HepG2 (cell line): ENCODE results near the gene AOX1. TPM values are rescaled to one million over a fixed set of nuclear protein-coding genes. Genes with fewer than 3 reads are reported as not detected.

ENCODE experiments used
- AGO1 ChIP-seq: fragments of 200-400 bp; formaldehyde crosslinking; IDR thresholded peaks from 2 replicates; pipeline ENCODE4 v1.6.1; 2017; ENCODE audit warnings: mild to moderate bottlenecking, low read depth, low read length, moderate library complexity; ENCODE audit not compliant: poor library complexity, severe bottlenecking
- ETV5 ChIP-seq: IDR thresholded peaks from 2 replicates; pipeline ENCODE4 v1.6.1; 2018; ENCODE audit warnings: missing biosample characterization, missing genetic modification reagents, inconsistent platforms, borderline replicate concordance
- FOXC1 ChIP-seq: sonication (generic); formaldehyde crosslinking; IDR thresholded peaks from 2 replicates; pipeline ENCODE4 v1.8.0; 2022; ENCODE audit warnings: mild to moderate bottlenecking, missing genetic modification reagents, borderline replicate concordance
- HOXA7 ChIP-seq: sonication (generic); formaldehyde crosslinking; IDR thresholded peaks from 2 replicates; pipeline ENCODE4 v1.8.1; 2022; ENCODE audit warnings: mild to moderate bottlenecking, missing genetic modification reagents, moderate library complexity
- MAF1 ChIP-seq: sonication (generic); formaldehyde crosslinking; IDR thresholded peaks from 2 replicates; pipeline ENCODE4 v1.5.0; 2020; ENCODE audit warnings: missing genetic modification reagents, borderline replicate concordance
- MTF2 ChIP-seq: sonication (generic); formaldehyde crosslinking; IDR thresholded peaks from 2 replicates; pipeline ENCODE4 v1.5.0; 2020; ENCODE audit warnings: missing genetic modification reagents, borderline replicate concordance
- RFXANK ChIP-seq: IDR thresholded peaks from 2 replicates; pipeline ENCODE4 v1.6.1; 2016
- SUZ12 ChIP-seq: fragments of 150-350 bp; IDR thresholded peaks from 2 replicates; pipeline ENCODE4 v1.6.1; 2014; ENCODE audit warnings: low read depth, low read length
- ZFP36L1 ChIP-seq: sonication (generic); formaldehyde crosslinking; IDR thresholded peaks from 2 replicates; pipeline ENCODE4 v1.8.0; 2022; ENCODE audit warnings: mild to moderate bottlenecking, missing genetic modification reagents, moderate library complexity
- ZNF121 ChIP-seq: sonication (generic); formaldehyde crosslinking; IDR thresholded peaks from 2 replicates; pipeline ENCODE4 v1.5.0; 2020; ENCODE audit warnings: mild to moderate bottlenecking, missing genetic modification reagents
- ZNF44 ChIP-seq: sonication (generic); formaldehyde crosslinking; IDR thresholded peaks from 2 replicates; pipeline ENCODE4 v1.5.1; 2020; ENCODE audit warnings: mild to moderate bottlenecking, missing genetic modification reagents
- ZNF749 ChIP-seq: sonication (generic); formaldehyde crosslinking; IDR thresholded peaks from 2 replicates; pipeline ENCODE4 v1.8.0; 2022; ENCODE audit warnings: mild to moderate bottlenecking, missing genetic modification reagents, moderate library complexity, borderline replicate concordance
- polyA plus RNA-seq, 8 experiments: library from polyadenylated mRNA; depleted of rRNA in 3 of 8; stranded (reverse) in 7 of 8; unstranded in 1 of 8; fragments of >200 nt; fragmentation: Illumina TruSeq in 4 of 8; extraction: Trizol in 4 of 8; gene quantifications; 2 replicates each; pipeline versions ENCODE4 v1.2.1 to v1.2.3, GENCODE V29; 2011 to 2016; ENCODE audit warnings: low read depth in 4 of 8, missing spikeins in 1 of 8, mixed read lengths in 1 of 8; ENCODE audit not compliant: insufficient read depth in 1 of 8
- total RNA-seq, 5 experiments: library from RNA; depleted of rRNA; stranded (reverse); fragments of >200 nt; fragmentation: Illumina TruSeq; extraction: Trizol; gene quantifications; 2 replicates each; pipeline ENCODE4 v1.2.3, GENCODE V29; 2016; ENCODE audit warnings: low read depth in 1 of 5
- TF ChIP-seq, protein P1 (sequence below): sonication (generic); formaldehyde crosslinking; conservative IDR thresholded peaks from 2 replicates; pipeline ENCODE4 v1.4.0; 2020; ENCODE audit warnings: mild to moderate bottlenecking, missing genetic modification reagents, moderate library complexity
- TF ChIP-seq, protein P2 (sequence below): sonication (generic); formaldehyde crosslinking; IDR thresholded peaks from 2 replicates; pipeline ENCODE4 v1.4.0; 2020; ENCODE audit warnings: missing genetic modification reagents
- TF ChIP-seq, protein P3 (sequence below): sonication (generic); formaldehyde crosslinking; conservative IDR thresholded peaks from 2 replicates; pipeline ENCODE4 v1.4.0; 2020; ENCODE audit warnings: missing genetic modification reagents
- TF ChIP-seq, protein P4 (sequence below): sonication (generic); formaldehyde crosslinking; IDR thresholded peaks from 2 replicates; pipeline ENCODE4 v1.4.0; 2020; ENCODE audit warnings: missing genetic modification reagents, borderline replicate concordance
- TF ChIP-seq, protein P5 (sequence below): sonication (generic); formaldehyde crosslinking; IDR thresholded peaks from 2 replicates; pipeline ENCODE4 v1.5.0; 2020; ENCODE audit warnings: missing genetic modification reagents, mild to moderate bottlenecking, borderline replicate concordance

The AOX1 gene
- total and polyA plus RNA-seq, 2 of the 13 experiments (the other 11 are each of a cell fraction or from before 2014, with no cell fraction given): 9.2 to 18.0 TPM

DNA sequence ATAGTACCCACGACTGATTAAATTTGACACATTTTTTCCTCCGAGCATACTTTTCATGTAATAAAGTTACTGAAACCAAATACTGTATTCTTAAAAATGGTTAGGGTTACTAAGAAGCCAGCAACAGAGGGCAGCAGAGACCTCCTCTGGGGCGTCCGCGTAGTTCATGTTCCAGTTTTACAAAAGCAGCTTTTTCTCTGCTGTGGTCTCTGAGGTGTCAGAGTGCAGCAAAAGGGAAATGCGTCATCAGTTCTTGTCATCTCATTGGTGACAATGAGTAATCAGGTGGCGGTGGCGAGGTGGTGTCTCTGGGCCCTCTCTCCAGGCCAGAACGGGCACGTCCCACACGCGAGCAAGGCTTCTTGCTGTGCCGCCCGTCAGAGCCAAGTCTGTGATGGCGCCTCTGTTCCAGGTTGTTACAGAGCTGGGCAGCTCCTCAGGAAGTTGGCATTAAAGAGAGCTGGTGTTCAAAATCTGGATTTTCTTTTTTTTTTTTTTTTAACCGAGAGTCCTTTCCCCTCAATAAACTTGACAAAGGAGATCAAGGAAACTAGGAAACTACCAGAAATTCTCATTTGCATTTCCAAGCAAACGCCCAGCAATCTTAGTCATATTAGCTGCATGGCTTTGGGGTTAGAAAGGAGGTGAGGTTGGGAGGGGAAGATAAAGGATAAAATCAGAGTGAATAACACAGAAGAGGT lies 127.3 kb downstream of the AOX1 start (continued):
- peak; percentile 29; the same call in 1 of the 2 replicates for TF ChIP-seq ZNF44
- TF ChIP-seq, protein P1, sequence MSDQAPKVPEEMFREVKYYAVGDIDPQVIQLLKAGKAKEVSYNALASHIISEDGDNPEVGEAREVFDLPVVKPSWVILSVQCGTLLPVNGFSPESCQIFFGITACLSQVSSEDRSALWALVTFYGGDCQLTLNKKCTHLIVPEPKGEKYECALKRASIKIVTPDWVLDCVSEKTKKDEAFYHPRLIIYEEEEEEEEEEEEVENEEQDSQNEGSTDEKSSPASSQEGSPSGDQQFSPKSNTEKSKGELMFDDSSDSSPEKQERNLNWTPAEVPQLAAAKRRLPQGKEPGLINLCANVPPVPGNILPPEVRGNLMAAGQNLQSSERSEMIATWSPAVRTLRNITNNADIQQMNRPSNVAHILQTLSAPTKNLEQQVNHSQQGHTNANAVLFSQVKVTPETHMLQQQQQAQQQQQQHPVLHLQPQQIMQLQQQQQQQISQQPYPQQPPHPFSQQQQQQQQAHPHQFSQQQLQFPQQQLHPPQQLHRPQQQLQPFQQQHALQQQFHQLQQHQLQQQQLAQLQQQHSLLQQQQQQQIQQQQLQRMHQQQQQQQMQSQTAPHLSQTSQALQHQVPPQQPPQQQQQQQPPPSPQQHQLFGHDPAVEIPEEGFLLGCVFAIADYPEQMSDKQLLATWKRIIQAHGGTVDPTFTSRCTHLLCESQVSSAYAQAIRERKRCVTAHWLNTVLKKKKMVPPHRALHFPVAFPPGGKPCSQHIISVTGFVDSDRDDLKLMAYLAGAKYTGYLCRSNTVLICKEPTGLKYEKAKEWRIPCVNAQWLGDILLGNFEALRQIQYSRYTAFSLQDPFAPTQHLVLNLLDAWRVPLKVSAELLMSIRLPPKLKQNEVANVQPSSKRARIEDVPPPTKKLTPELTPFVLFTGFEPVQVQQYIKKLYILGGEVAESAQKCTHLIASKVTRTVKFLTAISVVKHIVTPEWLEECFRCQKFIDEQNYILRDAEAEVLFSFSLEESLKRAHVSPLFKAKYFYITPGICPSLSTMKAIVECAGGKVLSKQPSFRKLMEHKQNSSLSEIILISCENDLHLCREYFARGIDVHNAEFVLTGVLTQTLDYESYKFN: peak; percentile 68
- TF ChIP-seq, protein P2, sequence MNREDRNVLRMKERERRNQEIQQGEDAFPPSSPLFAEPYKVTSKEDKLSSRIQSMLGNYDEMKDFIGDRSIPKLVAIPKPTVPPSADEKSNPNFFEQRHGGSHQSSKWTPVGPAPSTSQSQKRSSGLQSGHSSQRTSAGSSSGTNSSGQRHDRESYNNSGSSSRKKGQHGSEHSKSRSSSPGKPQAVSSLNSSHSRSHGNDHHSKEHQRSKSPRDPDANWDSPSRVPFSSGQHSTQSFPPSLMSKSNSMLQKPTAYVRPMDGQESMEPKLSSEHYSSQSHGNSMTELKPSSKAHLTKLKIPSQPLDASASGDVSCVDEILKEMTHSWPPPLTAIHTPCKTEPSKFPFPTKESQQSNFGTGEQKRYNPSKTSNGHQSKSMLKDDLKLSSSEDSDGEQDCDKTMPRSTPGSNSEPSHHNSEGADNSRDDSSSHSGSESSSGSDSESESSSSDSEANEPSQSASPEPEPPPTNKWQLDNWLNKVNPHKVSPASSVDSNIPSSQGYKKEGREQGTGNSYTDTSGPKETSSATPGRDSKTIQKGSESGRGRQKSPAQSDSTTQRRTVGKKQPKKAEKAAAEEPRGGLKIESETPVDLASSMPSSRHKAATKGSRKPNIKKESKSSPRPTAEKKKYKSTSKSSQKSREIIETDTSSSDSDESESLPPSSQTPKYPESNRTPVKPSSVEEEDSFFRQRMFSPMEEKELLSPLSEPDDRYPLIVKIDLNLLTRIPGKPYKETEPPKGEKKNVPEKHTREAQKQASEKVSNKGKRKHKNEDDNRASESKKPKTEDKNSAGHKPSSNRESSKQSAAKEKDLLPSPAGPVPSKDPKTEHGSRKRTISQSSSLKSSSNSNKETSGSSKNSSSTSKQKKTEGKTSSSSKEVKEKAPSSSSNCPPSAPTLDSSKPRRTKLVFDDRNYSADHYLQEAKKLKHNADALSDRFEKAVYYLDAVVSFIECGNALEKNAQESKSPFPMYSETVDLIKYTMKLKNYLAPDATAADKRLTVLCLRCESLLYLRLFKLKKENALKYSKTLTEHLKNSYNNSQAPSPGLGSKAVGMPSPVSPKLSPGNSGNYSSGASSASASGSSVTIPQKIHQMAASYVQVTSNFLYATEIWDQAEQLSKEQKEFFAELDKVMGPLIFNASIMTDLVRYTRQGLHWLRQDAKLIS: no peak
- TF ChIP-seq ETV5 (CRISPR knock-in tag): peak; percentile 82
- TF ChIP-seq, protein P3, sequence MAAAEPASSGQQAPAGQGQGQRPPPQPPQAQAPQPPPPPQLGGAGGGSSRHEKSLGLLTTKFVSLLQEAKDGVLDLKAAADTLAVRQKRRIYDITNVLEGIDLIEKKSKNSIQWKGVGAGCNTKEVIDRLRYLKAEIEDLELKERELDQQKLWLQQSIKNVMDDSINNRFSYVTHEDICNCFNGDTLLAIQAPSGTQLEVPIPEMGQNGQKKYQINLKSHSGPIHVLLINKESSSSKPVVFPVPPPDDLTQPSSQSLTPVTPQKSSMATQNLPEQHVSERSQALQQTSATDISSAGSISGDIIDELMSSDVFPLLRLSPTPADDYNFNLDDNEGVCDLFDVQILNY (CRISPR knock-in tag): no peak
- no peak for TF ChIP-seq AGO1
- TF ChIP-seq, protein P4, sequence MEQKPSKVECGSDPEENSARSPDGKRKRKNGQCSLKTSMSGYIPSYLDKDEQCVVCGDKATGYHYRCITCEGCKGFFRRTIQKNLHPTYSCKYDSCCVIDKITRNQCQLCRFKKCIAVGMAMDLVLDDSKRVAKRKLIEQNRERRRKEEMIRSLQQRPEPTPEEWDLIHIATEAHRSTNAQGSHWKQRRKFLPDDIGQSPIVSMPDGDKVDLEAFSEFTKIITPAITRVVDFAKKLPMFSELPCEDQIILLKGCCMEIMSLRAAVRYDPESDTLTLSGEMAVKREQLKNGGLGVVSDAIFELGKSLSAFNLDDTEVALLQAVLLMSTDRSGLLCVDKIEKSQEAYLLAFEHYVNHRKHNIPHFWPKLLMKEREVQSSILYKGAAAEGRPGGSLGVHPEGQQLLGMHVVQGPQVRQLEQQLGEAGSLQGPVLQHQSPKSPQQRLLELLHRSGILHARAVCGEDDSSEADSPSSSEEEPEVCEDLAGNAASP (CRISPR knock-in tag): peak; percentile 56; the same call in 1 of the 2 replicates
- peak; percentile 69; the same call in 1 of the 2 replicates for TF ChIP-seq FOXC1 (CRISPR knock-in tag)
- TF ChIP-seq SUZ12: no peak
- peak; percentile 82; the same call in 1 of the 2 replicates for TF ChIP-seq MAF1 (CRISPR knock-in tag)
- TF ChIP-seq MTF2 (CRISPR knock-in tag): no peak
- TF ChIP-seq ZFP36L1 (CRISPR knock-in tag): no peak
- TF ChIP-seq ZNF749: no peak
- TF ChIP-seq, protein P5, sequence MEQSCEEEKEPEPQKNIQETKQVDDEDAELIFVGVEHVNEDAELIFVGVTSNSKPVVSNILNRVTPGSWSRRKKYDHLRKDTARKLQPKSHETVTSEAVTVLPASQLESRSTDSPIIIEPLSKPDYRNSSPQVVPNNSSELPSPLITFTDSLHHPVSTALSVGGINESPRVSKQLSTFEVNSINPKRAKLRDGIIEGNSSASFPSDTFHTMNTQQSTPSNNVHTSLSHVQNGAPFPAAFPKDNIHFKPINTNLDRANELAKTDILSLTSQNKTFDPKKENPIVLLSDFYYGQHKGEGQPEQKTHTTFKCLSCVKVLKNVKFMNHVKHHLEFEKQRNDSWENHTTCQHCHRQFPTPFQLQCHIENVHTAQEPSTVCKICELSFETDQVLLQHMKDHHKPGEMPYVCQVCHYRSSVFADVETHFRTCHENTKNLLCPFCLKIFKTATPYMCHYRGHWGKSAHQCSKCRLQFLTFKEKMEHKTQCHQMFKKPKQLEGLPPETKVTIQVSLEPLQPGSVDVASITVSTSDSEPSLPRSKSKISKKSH (CRISPR knock-in tag): no peak
- 0 out of 2 replicates have a peak, but pooled peaks have one; percentile 70 for TF ChIP-seq RFXANK (CRISPR knock-in tag)
- no peak for TF ChIP-seq ZNF121 (CRISPR knock-in tag)
- no peak for TF ChIP-seq HOXA7 (CRISPR knock-in tag)
